Karpas-422 (cell line): Measurements from ENCODE around the gene SLC5A11. TPM values are rescaled to one million over a fixed set of nuclear protein-coding genes. Genes with fewer than 3 reads are reported as not detected.
"Not testable (repeated sequence)": the region's sequence is repeated elsewhere in the genome, so short reads cannot be mapped to it uniquely, and the experiment has no call there.

Source experiments
- DNase-seq: peaks from one replicate; pipeline ENCODE4 v3.0.0-alpha.2; 2015
- H2AFZ ChIP-seq: fragments of 200-600 bp; sonication (generic); 2 replicates; pipeline ENCODE4 v1.6.1; 2014; ENCODE audit warnings: antibody characterized with exemption, low read length, mixed read lengths
- H3K27ac ChIP-seq: fragments of 200-600 bp; sonication (generic); 2 replicates; pipeline ENCODE4 v1.5.1; 2014; ENCODE audit warnings: mild to moderate bottlenecking, low read length, moderate library complexity
- H3K27me3 ChIP-seq: fragments of 200-600 bp; sonication (generic); 2 replicates; pipeline ENCODE4 v1.6.1; 2014; ENCODE audit warnings: low read length, mixed read lengths
- H3K36me3 ChIP-seq: fragments of 200-600 bp; sonication (generic); 2 replicates; pipeline ENCODE4 v1.6.1; 2014; ENCODE audit warnings: low read length, mixed read lengths; ENCODE audit not compliant: insufficient read depth
- H3K4me1 ChIP-seq: fragments of 200-600 bp; sonication (generic); 2 replicates; pipeline ENCODE4 v1.6.1; 2014; ENCODE audit warnings: mild to moderate bottlenecking, low read length, mixed read lengths
- H3K4me2 ChIP-seq: fragments of 200-600 bp; sonication (generic); 2 replicates; pipeline ENCODE4 v1.6.1; 2014; ENCODE audit warnings: low read length, low read depth, mild to moderate bottlenecking; ENCODE audit not compliant: poor library complexity, severe bottlenecking
- H3K4me3 ChIP-seq: fragments of 200-600 bp; sonication (generic); 2 replicates; pipeline ENCODE4 v1.5.1; 2014; ENCODE audit warnings: mild to moderate bottlenecking, antibody characterized with exemption, low read length, mixed read lengths
- H3K79me2 ChIP-seq: fragments of 200-600 bp; sonication (generic); 2 replicates; pipeline ENCODE4 v1.6.1; 2014; ENCODE audit warnings: mild to moderate bottlenecking, low read length, mixed read lengths
- H3K9ac ChIP-seq: fragments of 200-600 bp; sonication (generic); 2 replicates; pipeline ENCODE4 v1.6.0; 2014; ENCODE audit warnings: low read length
- H3K9me2 ChIP-seq: fragments of 200-600 bp; sonication (generic), shearing (Covaris generic); replicated peaks from 2 replicates; pipeline ENCODE4 v1.6.0; 2014; ENCODE audit warnings: mild to moderate bottlenecking, low read length, moderate library complexity; ENCODE audit not compliant: insufficient read depth
- H3K9me3 ChIP-seq: fragments of 300-700, 200-600 bp; sonication (generic); 2 replicates; pipeline ENCODE4 v1.6.1; 2014; ENCODE audit warnings: low read length, mixed read lengths
- H4K20me1 ChIP-seq: fragments of 200-600 bp; sonication (generic); 2 replicates; pipeline ENCODE4 v1.6.1; 2014; ENCODE audit warnings: mild to moderate bottlenecking, antibody characterized with exemption, low read length, low read depth; ENCODE audit not compliant: insufficient read depth
- total RNA-seq: library from RNA; depleted of rRNA; stranded (reverse); fragments of >200 nt; shearing (Covaris generic); gene quantifications from 2 replicates; pipeline ENCODE4 v1.2.3, GENCODE V29; 2014; ENCODE audit warnings: low replicate concordance

The SLC5A11 gene
- total RNA-seq, 1 experiment from 2014 or later: 0.15 TPM

DNA sequence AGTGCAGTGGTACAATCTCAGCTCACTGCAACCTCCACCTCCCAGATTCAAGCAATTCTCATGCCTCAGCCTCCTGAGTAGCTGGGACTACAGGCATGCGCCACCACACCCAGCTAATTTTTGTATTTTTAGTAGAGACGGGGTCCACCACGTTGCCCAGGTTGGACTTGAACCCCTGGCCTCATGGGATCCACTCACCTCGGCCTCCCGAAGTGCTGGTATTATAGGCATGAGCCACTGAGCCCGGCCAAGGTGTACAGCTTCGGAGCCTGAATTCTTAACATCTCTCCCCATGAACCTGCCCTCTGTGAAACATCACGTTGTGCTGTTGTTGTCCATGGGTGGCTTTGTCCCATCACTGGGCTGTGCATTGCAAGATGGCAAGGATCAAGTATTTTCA is 11.1 kb downstream of the SLC5A11 start:
- H3K79me2 ChIP-seq, H3K4me2 ChIP-seq, H3K27me3 ChIP-seq, H3K27ac ChIP-seq, H3K9me3 ChIP-seq, H4K20me1 ChIP-seq, H3K4me1 ChIP-seq, H3K9me2 ChIP-seq, DNase-seq, H3K36me3 ChIP-seq, H3K4me3 ChIP-seq, H2AFZ ChIP-seq, H3K9ac ChIP-seq: not testable (repeated sequence)

DNA sequence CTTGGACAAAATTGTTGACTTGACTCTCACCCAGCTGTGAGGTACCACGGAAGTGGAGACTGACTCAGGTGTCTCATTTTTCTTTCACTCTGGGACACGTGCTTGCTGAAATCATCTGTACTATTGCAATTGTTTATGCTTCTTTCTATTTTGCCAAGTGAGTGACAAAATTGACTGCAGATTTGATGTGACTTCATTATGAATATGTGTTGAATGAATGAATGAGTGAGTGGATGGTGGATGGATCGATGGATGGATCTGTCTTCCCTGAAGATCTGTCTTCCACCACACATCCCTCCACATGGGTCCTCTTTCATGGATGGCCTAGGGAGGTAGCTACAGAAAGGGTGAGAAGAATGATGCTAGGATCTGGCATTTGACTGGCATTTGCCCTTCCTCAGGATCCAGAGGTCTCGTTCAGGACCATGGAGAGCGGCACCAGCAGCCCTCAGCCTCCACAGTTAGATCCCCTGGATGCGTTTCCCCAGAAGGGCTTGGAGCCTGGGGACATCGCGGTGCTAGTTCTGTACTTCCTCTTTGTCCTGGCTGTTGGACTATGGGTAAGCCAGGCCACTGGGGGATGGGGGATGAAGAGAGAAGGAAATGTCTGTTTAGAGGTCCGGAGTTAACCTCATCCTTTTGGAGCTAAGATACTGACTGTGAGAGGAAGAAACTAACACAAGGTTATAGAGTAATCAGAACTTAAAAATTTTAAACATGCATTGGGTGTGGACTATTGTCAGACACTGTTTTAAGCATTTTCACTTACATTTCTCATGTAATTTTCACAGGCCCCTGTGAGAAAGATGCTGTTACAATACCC is 12.7 kb downstream of the SLC5A11 start:
- Histone ChIP-seq H4K20me1 (no peaks in the 10 kb centered on the region), H3K36me3 (no peaks in the 10 kb centered on the region), H3K4me1 (no peaks in the 10 kb centered on the region), H3K9me3 (no peaks in the 10 kb centered on the region), H3K9ac (no peak overlapping the region), H3K27ac (no peak overlapping the region), H3K4me3 (no peak overlapping the region), H3K9me2 (no peaks in the 10 kb centered on the region), H3K79me2 (no peaks in the 10 kb centered on the region), H2AFZ (no peak overlapping the region), H3K4me2 (no peak overlapping the region), H3K27me3 (no peaks in the 10 kb centered on the region)
- DNase-seq: peak; percentile 73

DNA sequence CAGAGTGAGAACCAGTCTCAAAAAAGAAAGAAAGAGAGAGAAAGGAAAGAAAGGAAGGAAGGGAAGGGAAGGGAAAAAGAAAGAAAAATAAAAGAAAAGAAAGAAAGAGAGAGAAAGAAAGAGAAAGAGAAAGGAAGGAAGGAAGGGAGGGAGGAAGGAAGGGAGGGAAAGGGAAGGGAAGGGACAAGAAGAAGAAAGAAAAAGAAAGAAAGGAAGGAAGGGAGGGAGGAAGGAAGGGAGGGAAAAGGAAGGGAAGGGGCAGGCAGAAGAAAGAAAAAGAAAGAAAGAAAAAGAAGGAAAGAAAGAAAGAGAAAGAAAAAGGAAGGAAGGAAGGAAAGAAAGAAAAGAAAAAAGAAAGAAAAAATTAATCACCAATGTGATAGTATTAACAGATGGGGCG is 15.7 kb downstream of the SLC5A11 start:
- no peaks in the 10 kb centered on the region for H3K79me2 ChIP-seq
- H4K20me1 ChIP-seq: no peaks in the 10 kb centered on the region
- no peaks in the 10 kb centered on the region for H3K9me2 ChIP-seq
- H3K9me3 ChIP-seq: no peaks in the 10 kb centered on the region
- no peak overlapping the region for H3K27ac ChIP-seq
- no peaks in the 10 kb centered on the region for H3K4me1 ChIP-seq
- no peak overlapping the region for H3K4me3 ChIP-seq
- no peaks in the 10 kb centered on the region for H3K27me3 ChIP-seq
- no peaks in the 10 kb centered on the region for H3K36me3 ChIP-seq
- H3K4me2 ChIP-seq: no peak overlapping the region
- no peak overlapping the region for H3K9ac ChIP-seq
- H2AFZ ChIP-seq: no peak overlapping the region
- no peak for DNase-seq

GRCh38 chr16:24863582-24864437 is 18.0 kb downstream of the SLC5A11 start:
- H3K4me2 ChIP-seq: no peak overlapping the region
- H4K20me1 ChIP-seq: no peaks in the 10 kb centered on the region
- H3K27ac ChIP-seq: no peak overlapping the region
- no peaks in the 10 kb centered on the region for H3K4me1 ChIP-seq
- H3K27me3 ChIP-seq: no peaks in the 10 kb centered on the region
- H3K9me3 ChIP-seq: no peaks in the 10 kb centered on the region
- DNase-seq: no peak
- H3K9me2 ChIP-seq: no peaks in the 10 kb centered on the region
- H3K36me3 ChIP-seq: no peaks in the 10 kb centered on the region
- H2AFZ ChIP-seq: no peak overlapping the region
- no peak overlapping the region for H3K4me3 ChIP-seq
- H3K9ac ChIP-seq: no peak overlapping the region
- H3K79me2 ChIP-seq: no peaks in the 10 kb centered on the region

- H3K36me3 ChIP-seq: no peaks in the 10 kb centered on the region
- H2AFZ ChIP-seq: no peak overlapping the region
- H3K4me2 ChIP-seq: no peak overlapping the region
- no peaks in the 10 kb centered on the region for H3K27me3 ChIP-seq
- no peak overlapping the region for H3K27ac ChIP-seq
- H3K9ac ChIP-seq: no peak overlapping the region
- H3K4me1 ChIP-seq: no peaks in the 10 kb centered on the region
- no peaks in the 10 kb centered on the region for H3K9me2 ChIP-seq
- no peak for DNase-seq
- H4K20me1 ChIP-seq: no peaks in the 10 kb centered on the region
- no peaks in the 10 kb centered on the region for H3K79me2 ChIP-seq
- no peaks in the 10 kb centered on the region for H3K9me3 ChIP-seq
- no peak overlapping the region for H3K4me3 ChIP-seq
Observed at GRCh38 chr16:24869033-24869432, 23.3 kb downstream of the SLC5A11 start.

DNA sequence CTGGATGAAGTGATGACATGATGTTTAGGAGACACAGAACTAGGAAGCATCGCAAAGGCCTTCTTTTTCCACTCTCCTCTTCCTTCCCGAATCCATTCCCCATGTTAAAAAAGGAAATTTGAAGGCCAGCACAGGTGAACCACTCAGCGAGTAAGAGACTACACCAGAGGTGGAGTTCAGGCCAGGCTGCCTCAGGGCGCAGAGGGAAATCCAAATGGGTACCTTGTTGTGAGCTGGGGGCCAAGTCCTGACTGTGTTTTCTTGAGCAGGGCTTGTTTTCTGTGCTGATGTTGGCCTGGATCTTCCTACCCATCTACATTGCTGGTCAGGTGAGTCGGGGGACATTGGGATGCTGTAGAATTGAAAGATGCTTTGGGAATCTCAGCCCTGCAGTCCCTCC is 26.1 kb downstream of the SLC5A11 start:
- Histone ChIP-seq H3K27me3 (no peaks in the 10 kb centered on the region), H3K4me1 (no peaks in the 10 kb centered on the region), H3K36me3 (no peaks in the 10 kb centered on the region), H2AFZ (no peak overlapping the region), H3K27ac (no peak overlapping the region), H3K4me2 (no peak overlapping the region), H3K79me2 (no peaks in the 10 kb centered on the region), H3K9ac (no peak overlapping the region), H4K20me1 (no peaks in the 10 kb centered on the region), H3K9me2 (no peaks in the 10 kb centered on the region), H3K4me3 (no peak overlapping the region), H3K9me3 (no peaks in the 10 kb centered on the region)
- DNase-seq: no peak

GRCh38 chr16:24873028-24873427 is 27.3 kb downstream of the SLC5A11 start:
- no peaks in the 10 kb centered on the region for H3K4me1 ChIP-seq
- H4K20me1 ChIP-seq: no peaks in the 10 kb centered on the region
- no peak overlapping the region for H3K4me3 ChIP-seq
- no peak overlapping the region for H3K4me2 ChIP-seq
- H3K9ac ChIP-seq: no peak overlapping the region
- DNase-seq: no peak
- no peaks in the 10 kb centered on the region for H3K79me2 ChIP-seq
- no peaks in the 10 kb centered on the region for H3K36me3 ChIP-seq
- H3K27me3 ChIP-seq: no peaks in the 10 kb centered on the region
- no peak overlapping the region for H2AFZ ChIP-seq
- H3K9me3 ChIP-seq: no peaks in the 10 kb centered on the region
- H3K27ac ChIP-seq: no peak overlapping the region
- no peaks in the 10 kb centered on the region for H3K9me2 ChIP-seq

- H3K9me2 ChIP-seq: no peaks in the 10 kb centered on the region
- H3K9me3 ChIP-seq: no peaks in the 10 kb centered on the region
- DNase-seq: no peak
- H3K79me2 ChIP-seq: no peaks in the 10 kb centered on the region
- H3K9ac ChIP-seq: no peak overlapping the region
- no peaks in the 10 kb centered on the region for H3K36me3 ChIP-seq
- H4K20me1 ChIP-seq: no peaks in the 10 kb centered on the region
- H3K4me3 ChIP-seq: no peak overlapping the region
- H3K4me2 ChIP-seq: no peak overlapping the region
- no peaks in the 10 kb centered on the region for H3K27me3 ChIP-seq
- H3K4me1 ChIP-seq: no peaks in the 10 kb centered on the region
- no peak overlapping the region for H3K27ac ChIP-seq
- no peak overlapping the region for H2AFZ ChIP-seq
Observed at GRCh38 chr16:24875466-24875865, 29.7 kb downstream of the SLC5A11 start.
